Spleen (tissue), 11 donors: Measurements from ENCODE around the gene RCOR3. TPM values are rescaled to one million over a fixed set of nuclear protein-coding genes. Genes with fewer than 3 reads are reported as not detected.

ENCODE experiments used
- DNase-seq: peaks from one replicate; pipeline ENCODE4 v3.0.0-alpha.2; 2020
- H3K27ac ChIP-seq, 8 donors: fragments of 200-600 bp; sonication (generic) in 7 of 8; 1 replicate in 4 of 8; 2 replicates in 4 of 8; pipeline versions ENCODE4 v1.5.0 to v1.8.0; 2016 to 2021; ENCODE audit warnings: inconsistent platforms in 4 of 8, mild to moderate bottlenecking in 4 of 8, moderate library complexity in 1 of 8
- H3K27me3 ChIP-seq, 7 donors: fragments of 200-600 bp; sonication (generic) in 6 of 7; replicated peaks in 1 of 7; 1 replicate in 4 of 7; 2 replicates in 3 of 7; pipeline versions ENCODE4 v1.5.0 to v1.8.0; 2016 to 2021; ENCODE audit warnings: inconsistent platforms in 3 of 7, mild to moderate bottlenecking in 1 of 7
- H3K36me3 ChIP-seq, 6 donors: fragments of 200-600 bp; sonication (generic) in 5 of 6; 1 replicate in 4 of 6; 2 replicates in 2 of 6; pipeline versions ENCODE4 v1.5.0 to v1.8.0; 2016 to 2021; ENCODE audit warnings: inconsistent platforms in 2 of 6
- H3K4me1 ChIP-seq, 6 donors: fragments of 200-600 bp; sonication (generic) in 5 of 6; 1 replicate in 3 of 6; 2 replicates in 3 of 6; pipeline versions ENCODE4 v1.5.0 to v1.8.0; 2016 to 2021; ENCODE audit warnings: inconsistent platforms in 3 of 6
- H3K4me3 ChIP-seq, 8 donors: fragments of 200-600 bp; sonication (generic) in 7 of 8; 1 replicate in 4 of 8; 2 replicates in 4 of 8; pipeline versions ENCODE4 v1.5.0 to v1.8.0; 2016 to 2021; ENCODE audit warnings: inconsistent platforms in 4 of 8, mild to moderate bottlenecking in 4 of 8, moderate library complexity in 2 of 8
- H3K9me3 ChIP-seq, 8 donors: fragments of 200-600 bp; sonication (generic) in 7 of 8; 1 replicate in 4 of 8; 2 replicates in 4 of 8; pipeline versions ENCODE4 v1.5.0 to v1.8.0; 2016 to 2021; ENCODE audit warnings: inconsistent platforms in 4 of 8
- POLR2A ChIP-seq, 3 donors: fragments of 450-650 bp; IDR thresholded peaks; one replicate each; pipeline ENCODE4 v1.5.1; 2017; ENCODE audit warnings: antibody characterized with exemption in 3 of 3, mild to moderate bottlenecking in 1 of 3
- POLR2AphosphoS5 ChIP-seq, 3 donors: sonication (generic); formaldehyde crosslinking; IDR thresholded peaks; one replicate each; pipeline ENCODE4 v1.5.1; 2017; ENCODE audit warnings: antibody characterized with exemption in 3 of 3
- WGBS, 5 donors: extraction: QIAGEN DNeasy Blood & Tissue Kit in 3 of 5; methylation state at CpG; one replicate each; pipeline versions ENCODE4 v1.1.5 to v1.1.7; 2013 to 2018; 5-methylcytosine and 5-hydroxymethylcytosine counted together
- intact Hi-C: fragments of 100-400 bp; cut with DNase I; formaldehyde crosslinking; loops from one replicate; pipeline ENCODE4 v1.15.0; 2023; ENCODE audit warnings: low total_unique reads
- polyA plus RNA-seq, 3 donors: library from polyadenylated mRNA; stranded (reverse); fragments of 200-250 nt; gene quantifications; one replicate each; pipeline ENCODE4 v1.2.1, GENCODE V29; 2013
- total RNA-seq, 7 donors: library from RNA; depleted of rRNA in 3 of 7; stranded (reverse); fragments of >200 nt in 3 of 7; fragmentation: NEBNext Ultra II Directional in 4 of 7; extraction: Animal tissue kit (Norgen Biotek cat#: 25700) in 4 of 7; gene quantifications; one replicate each; pipeline versions ENCODE4 v1.1.0 to v1.2.1, GENCODE V29; 2016 to 2021
- TF ChIP-seq, protein P1 (sequence below), 11 experiments: fragments of 200-600 bp in 7 of 11; fragments of 450-650 bp in 4 of 11; sonication (generic) in 4 of 11; IDR thresholded peaks in 8 of 11; conservative IDR thresholded peaks in 3 of 11; 1 replicate in 7 of 11; 2 replicates in 4 of 11; pipeline versions ENCODE4 v1.4.0 to v1.8.0; 2016 to 2021; ENCODE audit warnings: antibody characterized with exemption in 11 of 11, inconsistent platforms in 4 of 11, mild to moderate bottlenecking in 1 of 11
- donor health status: healthy with polysubstance abuse.
- donor health status: DM: no; HTN: no; CAD: no; lungs with moderate emphysema.
- donor health status: DM: no; HTN: no; CAD: no.
- donor health status: Bipolar disorder and iron deficiency.
- donor health status: healthy.
- donor health status: DM: no; HTN: no; CAD: no.
- donor health status: DM: yes; HTN: yes; CAD: no.

The RCOR3 gene
- total and polyA plus RNA-seq, 10 donors = 20.9 to 94.3 (median 66.3) TPM

DNA sequence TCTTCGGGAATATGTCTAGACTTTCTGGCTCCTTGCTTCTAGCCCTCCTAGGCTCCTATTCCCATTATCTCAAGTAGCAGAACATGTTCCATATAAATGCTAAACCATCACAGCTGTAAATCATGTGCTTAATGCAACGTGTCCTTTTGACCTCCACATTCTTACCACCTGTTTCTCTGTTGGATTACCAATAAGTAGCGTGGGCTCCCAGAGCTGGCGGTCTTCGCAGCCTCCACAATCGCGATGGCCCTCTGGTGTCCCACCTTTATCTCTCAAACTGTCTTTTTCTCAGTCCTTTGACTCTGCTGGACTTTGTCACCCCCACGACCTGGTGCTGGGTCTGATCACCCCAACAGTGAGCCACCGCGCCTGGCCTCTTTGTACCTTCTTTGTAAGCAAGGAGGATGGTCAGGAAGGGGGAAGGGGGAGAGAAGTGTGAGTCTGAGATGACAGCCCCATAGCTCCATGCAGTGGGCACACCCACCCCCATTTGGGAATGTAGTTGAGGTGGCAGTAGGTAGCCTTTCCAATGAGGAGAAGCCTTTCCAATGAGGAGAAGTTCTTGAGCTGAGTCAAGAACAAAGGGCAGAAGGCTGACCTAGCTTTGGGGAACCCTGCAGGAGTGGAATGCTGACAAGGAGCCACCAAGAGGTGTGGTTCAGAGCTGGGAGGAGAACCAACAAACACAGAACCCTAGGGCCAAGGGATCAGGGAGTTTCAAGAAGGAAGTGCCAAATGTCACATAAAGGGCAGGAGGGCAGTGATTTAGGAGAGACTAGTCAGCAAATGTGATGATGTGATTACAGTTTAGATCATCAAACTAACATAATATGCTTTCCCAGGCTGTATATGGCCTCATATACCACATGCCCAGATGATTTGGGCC, 81.7 kb downstream of the RCOR3 start:
- Histone ChIP-seq H3K27ac (peak overlapping the region in 1 of 8 donors; percentile 25), H3K4me3 (no peak overlapping the region), H3K4me1 (peaks cover 30 to 100% (median 91%) of the 10 kb centered on the region in 6 donors), H3K9me3 (no peaks in the 10 kb centered on the region), H3K27me3 (no peaks in the 10 kb centered on the region), H3K36me3 (peaks cover 0 to 32% (median 0%) of the 10 kb centered on the region in 6 donors)
- no peak for DNase-seq
- intact Hi-C loops = no loop called here
- 91 to 95% (median 93%) methylated on average over 10 of the region's 10 CpGs for WGBS, 5 donors
- TF ChIP-seq POLR2A (IDR thresholded peaks at IDR 0.05) (no peak), POLR2AphosphoS5 (IDR thresholded peaks at IDR 0.05) (no peak)
- TF ChIP-seq, protein P1, sequence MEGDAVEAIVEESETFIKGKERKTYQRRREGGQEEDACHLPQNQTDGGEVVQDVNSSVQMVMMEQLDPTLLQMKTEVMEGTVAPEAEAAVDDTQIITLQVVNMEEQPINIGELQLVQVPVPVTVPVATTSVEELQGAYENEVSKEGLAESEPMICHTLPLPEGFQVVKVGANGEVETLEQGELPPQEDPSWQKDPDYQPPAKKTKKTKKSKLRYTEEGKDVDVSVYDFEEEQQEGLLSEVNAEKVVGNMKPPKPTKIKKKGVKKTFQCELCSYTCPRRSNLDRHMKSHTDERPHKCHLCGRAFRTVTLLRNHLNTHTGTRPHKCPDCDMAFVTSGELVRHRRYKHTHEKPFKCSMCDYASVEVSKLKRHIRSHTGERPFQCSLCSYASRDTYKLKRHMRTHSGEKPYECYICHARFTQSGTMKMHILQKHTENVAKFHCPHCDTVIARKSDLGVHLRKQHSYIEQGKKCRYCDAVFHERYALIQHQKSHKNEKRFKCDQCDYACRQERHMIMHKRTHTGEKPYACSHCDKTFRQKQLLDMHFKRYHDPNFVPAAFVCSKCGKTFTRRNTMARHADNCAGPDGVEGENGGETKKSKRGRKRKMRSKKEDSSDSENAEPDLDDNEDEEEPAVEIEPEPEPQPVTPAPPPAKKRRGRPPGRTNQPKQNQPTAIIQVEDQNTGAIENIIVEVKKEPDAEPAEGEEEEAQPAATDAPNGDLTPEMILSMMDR (IDR thresholded peaks at IDR 0.05 in 8 of 11, conservative IDR thresholded peaks at IDR 0.05 in 3 of 11) = no peak

DNA sequence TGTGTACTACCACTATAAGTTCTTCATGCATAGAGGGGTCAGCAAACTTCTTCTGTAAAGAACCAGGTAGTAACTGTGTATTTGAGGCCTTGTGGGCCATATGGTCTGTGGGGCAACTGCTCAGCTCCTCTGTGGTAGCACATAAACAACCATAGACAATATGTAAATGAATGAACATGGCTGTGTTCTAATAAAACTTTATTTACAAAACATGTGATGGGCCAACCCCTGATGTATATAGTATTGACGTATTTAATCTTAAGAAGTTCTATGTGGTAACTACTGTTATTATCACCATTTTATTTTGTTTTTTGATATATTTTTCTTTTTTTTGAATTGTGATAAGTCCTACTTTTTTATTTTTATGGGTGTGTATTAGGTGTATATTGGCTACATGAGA, 82.8 kb downstream of the RCOR3 start:
- intact Hi-C loops = no loop called here
- no peaks in the 10 kb centered on the region for H3K9me3 ChIP-seq
- H3K27ac ChIP-seq = no peak overlapping the region
- DNase-seq = no peak
- peaks cover 30 to 100% (median 87%) of the 10 kb centered on the region in 6 donors for H3K4me1 ChIP-seq
- TF ChIP-seq, protein P1 (IDR thresholded peaks at IDR 0.05 in 8 of 11, conservative IDR thresholded peaks at IDR 0.05 in 3 of 11) = no peak
- no peak for TF ChIP-seq POLR2A (IDR thresholded peaks at IDR 0.05)
- no peak for TF ChIP-seq POLR2AphosphoS5 (IDR thresholded peaks at IDR 0.05)
- 96 to 98% (median 98%) methylated on average over 1 of the region's 1 CpG for WGBS, 5 donors
- no peak overlapping the region for H3K4me3 ChIP-seq
- H3K36me3 ChIP-seq = peaks cover 0 to 32% (median 0%) of the 10 kb centered on the region in 6 donors
- H3K27me3 ChIP-seq = no peaks in the 10 kb centered on the region

DNA sequence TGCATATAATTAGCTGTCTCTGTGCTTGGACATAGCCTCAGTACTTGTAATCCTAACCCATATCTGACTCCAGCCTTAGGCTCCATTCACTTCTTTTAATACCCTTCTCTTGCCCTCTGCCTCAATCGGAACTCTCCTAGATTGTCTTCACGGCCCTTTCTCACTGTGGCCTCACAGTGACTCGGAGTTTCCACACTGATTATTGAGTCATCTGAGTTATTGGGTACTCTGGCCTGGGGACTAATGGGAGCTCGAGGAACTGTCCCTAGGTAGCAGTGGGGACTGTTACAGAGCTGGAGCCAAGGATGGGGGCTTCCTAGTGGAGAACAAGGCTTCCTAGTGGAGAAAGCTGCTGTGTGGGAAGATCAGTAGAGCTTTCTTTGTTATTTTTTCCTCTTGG, 84.4 kb downstream of the RCOR3 start:
- H3K9me3 ChIP-seq = no peaks in the 10 kb centered on the region
- H3K36me3 ChIP-seq = peaks cover 0 to 33% (median 0%) of the 10 kb centered on the region in 6 donors
- intact Hi-C loops = no loop called here
- 60 to 79% (median 70%) methylated on average over 4 of the region's 4 CpGs for WGBS, 5 donors
- no peak overlapping the region for H3K4me3 ChIP-seq
- no peak for DNase-seq
- H3K4me1 ChIP-seq = peaks cover 30 to 98% (median 80%) of the 10 kb centered on the region in 6 donors
- no peaks in the 10 kb centered on the region for H3K27me3 ChIP-seq
- peak overlapping the region in 1 of 8 donors; percentile 9 for H3K27ac ChIP-seq
- TF ChIP-seq POLR2A (IDR thresholded peaks at IDR 0.05) (no peak), POLR2AphosphoS5 (IDR thresholded peaks at IDR 0.05) (no peak)
- TF ChIP-seq, protein P1 (IDR thresholded peaks at IDR 0.05 in 8 of 11, conservative IDR thresholded peaks at IDR 0.05 in 3 of 11) = no peak

DNA sequence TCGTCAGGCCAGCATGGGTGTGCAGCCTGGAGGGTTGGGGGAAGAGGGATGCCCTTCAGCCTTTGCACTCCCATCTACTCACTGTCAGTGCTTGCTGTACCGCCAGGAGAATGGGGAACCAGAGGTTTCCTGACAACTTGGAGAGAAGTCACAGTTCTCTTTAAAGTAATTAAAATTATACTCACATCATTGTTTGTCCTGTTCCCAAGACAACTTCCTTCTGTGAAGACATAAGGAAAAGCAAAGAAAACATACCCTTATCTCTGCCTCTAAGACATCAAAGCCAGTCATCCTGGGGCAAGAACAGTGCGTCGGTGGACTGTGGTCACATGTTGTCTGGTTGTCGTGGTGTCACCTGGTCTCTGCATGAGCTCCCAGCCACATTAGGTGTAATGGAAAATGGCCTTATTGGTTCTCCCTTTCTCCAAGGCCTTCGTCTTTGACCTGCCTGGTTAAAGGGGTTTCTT, 85.0 kb downstream of the RCOR3 start:
- 51 to 69% (median 61%) methylated on average over 5 to 6 of the region's 6 CpGs for WGBS, 5 donors
- intact Hi-C loops = no loop called here

More for the DNA sequence above, 85.0 kb downstream of the RCOR3 start:
- Histone ChIP-seq H3K4me3 (no peak overlapping the region), H3K27me3 (no peaks in the 10 kb centered on the region), H3K36me3 (peaks cover 0 to 27% (median 0%) of the 10 kb centered on the region in 6 donors), H3K9me3 (no peaks in the 10 kb centered on the region), H3K27ac (peak overlapping the region in 1 of 8 donors; percentile 9), H3K4me1 (peaks cover 27 to 96% (median 75%) of the 10 kb centered on the region in 6 donors)
- TF ChIP-seq, protein P1 (IDR thresholded peaks at IDR 0.05 in 8 of 11, conservative IDR thresholded peaks at IDR 0.05 in 3 of 11) = no peak
- TF ChIP-seq POLR2AphosphoS5 (IDR thresholded peaks at IDR 0.05) (no peak), POLR2A (IDR thresholded peaks at IDR 0.05) (no peak)
- DNase-seq = no peak
